ENCODE results near the gene TEN1. TPM values are rescaled to one million over a fixed set of nuclear protein-coding genes. Genes with fewer than 3 reads are reported as not detected.

The TEN1 gene
- total and polyA plus RNA-seq, 2 of the 13 experiments (the other 11 are each of a cell fraction or from before 2014, with no cell fraction given): 18.0 to 21.3 TPM

DNA sequence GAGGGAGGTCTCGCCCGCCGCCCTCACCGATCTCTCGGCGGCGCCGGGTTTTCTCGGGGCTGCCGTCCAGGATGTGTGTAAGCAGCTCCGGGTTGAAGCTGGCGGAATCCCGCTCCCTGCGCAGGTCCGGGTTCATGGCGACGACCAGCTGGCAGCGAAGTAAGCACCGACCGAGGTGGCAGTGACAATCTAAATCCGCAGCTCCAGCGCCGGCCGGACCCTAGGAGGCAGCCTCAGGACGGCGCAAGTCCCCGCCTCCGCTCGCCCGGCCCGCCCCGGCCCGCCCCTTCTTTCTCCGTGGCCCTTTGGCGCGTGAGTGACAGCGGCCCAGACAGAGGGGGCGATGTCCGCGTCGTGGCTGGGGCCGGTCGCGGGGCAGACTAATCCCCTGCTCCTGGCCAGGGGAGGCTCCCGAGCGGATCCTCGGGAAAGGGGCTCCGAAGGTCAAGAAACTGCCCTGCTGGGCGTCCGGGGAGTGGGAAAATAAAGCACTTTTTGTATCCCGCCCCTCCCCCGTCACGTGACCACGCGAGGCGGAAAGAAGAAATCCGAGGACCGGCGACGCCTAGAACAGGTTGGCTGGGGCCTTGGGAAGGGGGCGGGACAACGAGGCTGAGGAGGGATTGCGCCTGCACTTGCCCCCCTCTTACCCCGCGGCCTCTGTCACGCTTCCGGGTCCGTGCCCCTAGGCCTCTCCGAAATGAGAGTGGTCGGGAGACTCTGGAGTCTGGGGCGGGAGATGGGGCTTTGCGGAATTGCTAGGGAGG, at the start of gene TEN1, which contains the start of gene ACOX1 (continued):
- TF ChIP-seq KAT7 (CRISPR knock-in tag; IDR thresholded peaks at IDR 0.05; ENCODE audit: borderline replicate concordance): peak; percentile 39; the same call in 1 of the 2 replicates
- TF ChIP-seq PBX3 (CRISPR knock-in tag; IDR thresholded peaks at IDR 0.05; ENCODE audit: borderline replicate concordance): 0 out of 2 replicates have a peak, but pooled peaks have one; percentile 13
- peak; percentile 76 for TF ChIP-seq ZNF883 (CRISPR knock-in tag; IDR thresholded peaks at IDR 0.05; ENCODE audit: not compliant biosample characterization)
- no peak; the same call in 1 of the 2 replicates for TF ChIP-seq CSRNP2 (CRISPR knock-in tag; conservative IDR thresholded peaks at IDR 0.05; ENCODE audit: low read depth)
- peak; percentile 70; the same call in 1 of the 2 replicates for TF ChIP-seq SSRP1 (CRISPR knock-in tag; IDR thresholded peaks at IDR 0.05)
- peak; percentile 73; the same call in 1 of the 2 replicates for TF ChIP-seq NFIC (IDR thresholded peaks at IDR 0.05; ENCODE audit: low read length)
- TF ChIP-seq FIP1L1 (IDR thresholded peaks at IDR 0.05; ENCODE audit: borderline replicate concordance, insufficient read depth, low read depth, low read length): 0 out of 2 replicates have a peak, but pooled peaks have one; percentile 31
- TF ChIP-seq CBX5 (CRISPR knock-in tag; IDR thresholded peaks at IDR 0.05; ENCODE audit: borderline replicate concordance): peak; percentile 63; the same call in 1 of the 2 replicates
- TF ChIP-seq YEATS4 (CRISPR knock-in tag; IDR thresholded peaks at IDR 0.05; ENCODE audit: borderline replicate concordance): peak; percentile 89; the same call in 1 of the 2 replicates
- TF ChIP-seq GATAD1 (CRISPR knock-in tag; IDR thresholded peaks at IDR 0.05): peak; percentile 85
- TF ChIP-seq ZNF430 (CRISPR knock-in tag; IDR thresholded peaks at IDR 0.05): peak; percentile 82
- TF ChIP-seq HNF4A (CRISPR knock-in tag; IDR thresholded peaks at IDR 0.05): peak; percentile 38
- TF ChIP-seq, protein P1, sequence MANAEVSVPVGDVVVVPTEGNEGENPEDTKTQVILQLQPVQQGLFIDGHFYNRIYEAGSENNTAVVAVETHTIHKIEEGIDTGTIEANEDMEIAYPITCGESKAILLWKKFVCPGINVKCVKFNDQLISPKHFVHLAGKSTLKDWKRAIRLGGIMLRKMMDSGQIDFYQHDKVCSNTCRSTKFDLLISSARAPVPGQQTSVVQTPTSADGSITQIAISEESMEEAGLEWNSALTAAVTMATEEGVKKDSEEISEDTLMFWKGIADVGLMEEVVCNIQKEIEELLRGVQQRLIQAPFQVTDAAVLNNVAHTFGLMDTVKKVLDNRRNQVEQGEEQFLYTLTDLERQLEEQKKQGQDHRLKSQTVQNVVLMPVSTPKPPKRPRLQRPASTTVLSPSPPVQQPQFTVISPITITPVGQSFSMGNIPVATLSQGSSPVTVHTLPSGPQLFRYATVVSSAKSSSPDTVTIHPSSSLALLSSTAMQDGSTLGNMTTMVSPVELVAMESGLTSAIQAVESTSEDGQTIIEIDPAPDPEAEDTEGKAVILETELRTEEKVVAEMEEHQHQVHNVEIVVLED (CRISPR knock-in tag; IDR thresholded peaks at IDR 0.05; ENCODE audit: borderline replicate concordance): peak; percentile 82
- TF ChIP-seq ZSCAN31 (CRISPR knock-in tag; IDR thresholded peaks at IDR 0.05; ENCODE audit: low read depth): peak; percentile 94
- peak; percentile 70 for TF ChIP-seq ZNF124 (CRISPR knock-in tag; IDR thresholded peaks at IDR 0.05)
- TF ChIP-seq MAFK (conservative IDR thresholded peaks at IDR 0.05 in 1 of 2, IDR thresholded peaks at IDR 0.05 in 1 of 2; ENCODE audit: low read length in 2 of 2): no peak
- TF ChIP-seq IKZF4 (CRISPR knock-in tag; IDR thresholded peaks at IDR 0.05; ENCODE audit: borderline replicate concordance, low read depth, not compliant biosample characterization): peak; percentile 25
- TF ChIP-seq SIN3A (IDR thresholded peaks at IDR 0.05; ENCODE audit: borderline replicate concordance, low read depth, low read length): peak; percentile 94; the same call in 1 of the 2 replicates
- TF ChIP-seq, protein P2, sequence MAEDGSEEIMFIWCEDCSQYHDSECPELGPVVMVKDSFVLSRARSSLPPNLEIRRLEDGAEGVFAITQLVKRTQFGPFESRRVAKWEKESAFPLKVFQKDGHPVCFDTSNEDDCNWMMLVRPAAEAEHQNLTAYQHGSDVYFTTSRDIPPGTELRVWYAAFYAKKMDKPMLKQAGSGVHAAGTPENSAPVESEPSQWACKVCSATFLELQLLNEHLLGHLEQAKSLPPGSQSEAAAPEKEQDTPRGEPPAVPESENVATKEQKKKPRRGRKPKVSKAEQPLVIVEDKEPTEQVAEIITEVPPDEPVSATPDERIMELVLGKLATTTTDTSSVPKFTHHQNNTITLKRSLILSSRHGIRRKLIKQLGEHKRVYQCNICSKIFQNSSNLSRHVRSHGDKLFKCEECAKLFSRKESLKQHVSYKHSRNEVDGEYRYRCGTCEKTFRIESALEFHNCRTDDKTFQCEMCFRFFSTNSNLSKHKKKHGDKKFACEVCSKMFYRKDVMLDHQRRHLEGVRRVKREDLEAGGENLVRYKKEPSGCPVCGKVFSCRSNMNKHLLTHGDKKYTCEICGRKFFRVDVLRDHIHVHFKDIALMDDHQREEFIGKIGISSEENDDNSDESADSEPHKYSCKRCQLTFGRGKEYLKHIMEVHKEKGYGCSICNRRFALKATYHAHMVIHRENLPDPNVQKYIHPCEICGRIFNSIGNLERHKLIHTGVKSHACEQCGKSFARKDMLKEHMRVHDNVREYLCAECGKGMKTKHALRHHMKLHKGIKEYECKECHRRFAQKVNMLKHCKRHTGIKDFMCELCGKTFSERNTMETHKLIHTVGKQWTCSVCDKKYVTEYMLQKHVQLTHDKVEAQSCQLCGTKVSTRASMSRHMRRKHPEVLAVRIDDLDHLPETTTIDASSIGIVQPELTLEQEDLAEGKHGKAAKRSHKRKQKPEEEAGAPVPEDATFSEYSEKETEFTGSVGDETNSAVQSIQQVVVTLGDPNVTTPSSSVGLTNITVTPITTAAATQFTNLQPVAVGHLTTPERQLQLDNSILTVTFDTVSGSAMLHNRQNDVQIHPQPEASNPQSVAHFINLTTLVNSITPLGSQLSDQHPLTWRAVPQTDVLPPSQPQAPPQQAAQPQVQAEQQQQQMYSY (CRISPR knock-in tag; IDR thresholded peaks at IDR 0.05): peak; percentile 57; the same call in 1 of the 2 replicates
- no peak for TF ChIP-seq ZNF558 (CRISPR knock-in tag; IDR thresholded peaks at IDR 0.05; ENCODE audit: borderline replicate concordance)

Measured in HepG2 (cell line).